Naive thymus-derived CD4-positive, alpha-beta T cell (primary cell): ENCODE results near the gene PDZD7. TPM values are rescaled to one million over a fixed set of nuclear protein-coding genes. Genes with fewer than 3 reads are reported as not detected.
A peak's percentile ranks its signal among the peaks of the same experiment; 100 is the strongest.

ENCODE experiments used
- ATAC-seq: fragments of 150-1000 bp; cut with Tn5 transposase; 2 replicates; pipeline ENCODE4 v1.10.0; 2021; ENCODE audit warnings: mild to moderate bottlenecking, moderate library complexity
- CTCF ChIA-PET: fragments of 350-600 bp; sonication (Branson Sonifier 250); formaldehyde crosslinking; loops from one replicate; lab custom pipeline; 2021; ENCODE audit warnings: antibody characterized with exemption; lab: Charles Lee
- POLR2A ChIA-PET: fragments of 350-600 bp; sonication (Branson Sonifier 250); formaldehyde crosslinking; loops from one replicate; lab custom pipeline; 2021; ENCODE audit warnings: antibody characterized with exemption, inconsistent platforms; lab: Charles Lee
- DNase-seq, 9 donors: peaks; one replicate each; pipeline versions ENCODE4 v3.0.0 to v3.0.0-alpha.2; 2020 to 2022; ENCODE audit warnings: mixed read lengths in 1 of 9
- H3K27ac ChIP-seq: one replicate; pipeline ENCODE4 v1.7.0; 2013; ENCODE audit warnings: mild to moderate bottlenecking, low read depth, low read length, moderate library complexity
- H3K27me3 ChIP-seq, 2 donors: one replicate each; pipeline ENCODE4 v1.7.0; 2013; ENCODE audit warnings: low read length in 2 of 2, mild to moderate bottlenecking in 2 of 2, moderate library complexity in 2 of 2; ENCODE audit not compliant: control insufficient read depth in 2 of 2, insufficient read depth in 2 of 2
- H3K36me3 ChIP-seq, 3 experiments: 1 replicate in 2 of 3; 2 replicates in 1 of 3; pipeline ENCODE4 v1.7.0; 2013; ENCODE audit warnings: low read length in 3 of 3, mild to moderate bottlenecking in 3 of 3, moderate library complexity in 1 of 3; ENCODE audit not compliant: insufficient read depth in 3 of 3, control insufficient read depth in 2 of 3
- H3K4me1 ChIP-seq, 2 donors: one replicate each; pipeline ENCODE4 v1.7.0; 2013; ENCODE audit warnings: low read length in 2 of 2, mild to moderate bottlenecking in 2 of 2, moderate library complexity in 1 of 2; ENCODE audit not compliant: control insufficient read depth in 2 of 2, insufficient read depth in 2 of 2
- H3K4me3 ChIP-seq: 2 replicates; pipeline ENCODE4 v1.7.0; 2013; ENCODE audit warnings: mild to moderate bottlenecking, low read length
- H3K9me3 ChIP-seq, 3 experiments: 1 replicate in 2 of 3; 2 replicates in 1 of 3; pipeline ENCODE4 v1.7.0; 2013; ENCODE audit warnings: low read length in 3 of 3; ENCODE audit not compliant: control insufficient read depth in 2 of 3
- H3K27ac Mint-ChIP-seq, 9 donors: one replicate each; pipeline ENCODE4 v1.8.0; 2020 to 2022; ENCODE audit warnings: mixed read lengths in 9 of 9, mild to moderate bottlenecking in 8 of 9, moderate library complexity in 5 of 9, inconsistent platforms in 2 of 9
- H3K27me3 Mint-ChIP-seq, 5 donors: one replicate each; pipeline ENCODE4 v1.8.0; 2021 to 2022; ENCODE audit warnings: mixed read lengths in 5 of 5, mild to moderate bottlenecking in 1 of 5
- H3K36me3 Mint-ChIP-seq, 5 donors: one replicate each; pipeline ENCODE4 v1.8.0; 2020 to 2022; ENCODE audit warnings: mixed read lengths in 5 of 5, mild to moderate bottlenecking in 3 of 5, inconsistent platforms in 1 of 5
- H3K4me1 Mint-ChIP-seq, 7 donors: one replicate each; pipeline ENCODE4 v1.8.0; 2020 to 2022; ENCODE audit warnings: mixed read lengths in 7 of 7, mild to moderate bottlenecking in 3 of 7, inconsistent platforms in 1 of 7
- H3K4me3 Mint-ChIP-seq, 10 donors: one replicate each; pipeline ENCODE4 v1.8.0; 2020 to 2022; ENCODE audit warnings: mild to moderate bottlenecking in 10 of 10, mixed read lengths in 10 of 10, moderate library complexity in 6 of 10, inconsistent platforms in 2 of 10
- H3K9me3 Mint-ChIP-seq, 11 donors: one replicate each; pipeline ENCODE4 v1.8.0; 2020 to 2022; ENCODE audit warnings: mixed read lengths in 11 of 11, mild to moderate bottlenecking in 4 of 11, inconsistent platforms in 1 of 11, moderate library complexity in 1 of 11
- intact Hi-C, 2 donors: fragments of 100-400 bp; cut with micrococcal nuclease; formaldehyde crosslinking; loops; one replicate each; pipeline ENCODE4 v1.15.1; 2023
- polyA plus RNA-seq, 2 donors: library from polyadenylated mRNA; unstranded; fragments of 300-500 nt; fragmentation: Illumina TruSeq; gene quantifications; one replicate each; pipeline ENCODE4 v1.2.3, GENCODE V29; 2021
- total RNA-seq, 6 experiments: library from RNA in 5 of 6; stranded (reverse) in 5 of 6; gene quantifications; 1 replicate in 5 of 6; 2 replicates in 1 of 6; pipeline ENCODE4 v1.2.3 and lab custom pipeline; 2021 to 2026

PDZD7 gene
- total and polyA plus RNA-seq, 7 experiments from 2014 or later, result 0.65 to 2.8 (median 1.1) TPM

GRCh38 chr10:101030496-101031127 is 317 bp downstream of the PDZD7 start:
- Mint-ChIP-seq H3K27ac (peak overlapping the region; percentile 75 to 97 (median 93)), H3K9me3 (no peaks in the 10 kb centered on the region), H3K27me3 (peaks cover 0 to 21% (median 0%) of the 10 kb centered on the region in 5 donors), H3K36me3 (peaks cover 0 to 2% (median 0%) of the 10 kb centered on the region in 5 donors), H3K4me3 (peak overlapping the region; percentile 85 to 99 (median 94)), H3K4me1 (peaks cover 6 to 21% (median 16%) of the 10 kb centered on the region in 7 donors)
- ChIA-PET POLR2A (interaction anchor here (0.7 to 3.2 kb wide), 8 partner anchors 12 to 117 kb away, joined by 3 to 40 read pairs (median 5); partner anchors contain the start of genes LZTS2, MRPL43, SLF2 and TWNK), CTCF (interaction anchor here (0.8 to 3.2 kb wide), 8 partner anchors 10 to 35 kb away, joined by 4 to 30 read pairs (median 7); no protein-coding TSS in a partner anchor)
- ATAC-seq (no peak), DNase-seq (no peak)
- peaks cover 0 to 16% (median 6%) of the 10 kb centered on the region in 3 experiments for H3K36me3 ChIP-seq
- H3K4me3 ChIP-seq, result peak overlapping the region; percentile 99
- H3K27ac ChIP-seq, result peak overlapping the region; percentile 98
- H3K9me3 ChIP-seq, result no peaks in the 10 kb centered on the region
- intact Hi-C loops, result loop anchor here (1.0 to 10.0 kb wide), 9 partner anchors 11 to 1024 kb away; partner anchors contain the start of genes SLF2 (in 2 of the 2), ARMH3 (in 1 of the 2) and BTRC (in 1 of the 2)
- H3K27me3 ChIP-seq, result no peaks in the 10 kb centered on the region
- H3K4me1 ChIP-seq, result peaks cover 12 to 14% of the 10 kb centered on the region in 2 donors

- Mint-ChIP-seq H3K4me3 (peak overlapping the region in 5 of 10 donors; percentile 63 to 99 (median 85)), H3K4me1 (peaks cover 6 to 21% (median 16%) of the 10 kb centered on the region in 7 donors), H3K27me3 (peaks cover 0 to 21% (median 0%) of the 10 kb centered on the region in 5 donors), H3K36me3 (no peaks in the 10 kb centered on the region), H3K9me3 (no peaks in the 10 kb centered on the region), H3K27ac (no peak overlapping the region)
- Histone ChIP-seq H3K9me3 (no peaks in the 10 kb centered on the region), H3K27me3 (no peaks in the 10 kb centered on the region), H3K36me3 (peaks cover 0 to 7% (median 2%) of the 10 kb centered on the region in 3 experiments), H3K27ac (no peak overlapping the region), H3K4me1 (peaks cover 12 to 14% of the 10 kb centered on the region in 2 donors), H3K4me3 (no peak overlapping the region)
- CTCF ChIA-PET, result interaction anchor here (1.4 to 3.2 kb wide), 3 partner anchors 11 to 33 kb away, joined by 3 to 30 read pairs (median 5); no protein-coding TSS in a partner anchor
- intact Hi-C loops, result loop anchor here (5.0 to 10.0 kb wide), 5 partner anchors 93 to 1025 kb away; partner anchors contain the start of genes ARMH3 (in 1 of the 2), BTRC (in 1 of the 2) and SLF2 (in 1 of the 2)
- POLR2A ChIA-PET, result interaction anchor here (1.7 to 3.2 kb wide), 3 partner anchors 13 to 43 kb away, joined by 5 to 40 read pairs (median 34); partner anchors contain the start of genes LZTS2, MRPL43 and TWNK
- DNase-seq (no peak), ATAC-seq (no peak)
Observed at GRCh38 chr10:101029520-101030295, 1.2 kb downstream of the PDZD7 start.

DNA sequence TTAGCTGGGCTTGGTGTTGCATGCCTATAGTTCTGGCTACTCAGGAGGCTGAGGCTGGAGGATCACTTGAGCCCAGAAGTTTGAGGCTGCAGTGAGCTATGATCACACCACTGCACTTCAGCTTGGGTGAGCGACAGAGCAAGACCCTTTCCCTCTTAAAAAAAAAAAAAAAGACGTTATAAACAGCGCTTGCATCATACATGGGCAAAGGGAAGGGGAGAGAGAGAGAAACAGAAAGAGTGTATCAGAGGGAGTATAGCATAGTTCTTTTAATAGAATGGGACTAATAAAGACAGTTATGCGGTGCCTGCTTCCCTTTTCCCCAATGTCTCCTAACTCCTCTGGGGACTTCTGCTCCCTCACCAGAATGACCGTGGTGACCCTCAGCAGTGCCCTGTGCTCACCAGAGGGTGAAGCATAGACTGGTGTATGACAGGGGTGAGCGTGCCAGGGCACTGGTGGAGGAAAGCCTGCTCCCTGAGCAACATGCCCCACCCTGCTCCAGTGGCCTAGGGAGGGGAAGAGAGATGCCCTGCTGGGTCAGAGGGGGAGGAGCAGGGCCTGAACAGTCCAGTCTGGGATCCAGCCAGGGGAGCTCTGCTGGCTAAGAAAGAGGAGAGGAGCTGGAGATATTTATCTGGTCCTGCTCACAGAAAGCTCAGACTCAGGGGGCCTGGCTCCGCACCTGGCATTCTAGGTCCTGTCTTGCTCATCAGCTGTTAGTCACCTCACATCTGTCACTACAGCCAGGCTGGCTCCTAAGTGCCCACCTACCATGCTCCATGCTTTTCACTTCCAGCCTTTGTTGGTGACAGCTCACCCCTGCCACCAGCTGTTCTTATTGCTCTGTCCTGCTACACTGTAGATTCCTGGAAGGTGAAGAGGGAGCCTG is 2.2 kb downstream of the PDZD7 start:
- intact Hi-C loops, result no loop called here
- Histone ChIP-seq H3K9me3 (no peaks in the 10 kb centered on the region), H3K27ac (no peak overlapping the region), H3K4me3 (no peak overlapping the region), H3K36me3 (peaks cover 0 to 6% (median 0%) of the 10 kb centered on the region in 3 experiments), H3K4me1 (peaks cover 12 to 14% of the 10 kb centered on the region in 2 donors), H3K27me3 (no peaks in the 10 kb centered on the region)
- Mint-ChIP-seq H3K27ac (peak overlapping the region in 1 of 9 donors; percentile 34), H3K36me3 (no peaks in the 10 kb centered on the region), H3K4me3 (no peak overlapping the region), H3K4me1 (peaks cover 6 to 20% (median 15%) of the 10 kb centered on the region in 7 donors), H3K27me3 (peaks cover 0 to 21% (median 0%) of the 10 kb centered on the region in 5 donors), H3K9me3 (no peaks in the 10 kb centered on the region)
- ChIA-PET CTCF (interaction anchor here (1.0 to 1.6 kb wide), 3 partner anchors 10 to 32 kb away, joined by 3 to 5 read pairs (median 3); no protein-coding TSS in a partner anchor), POLR2A (no interaction called here)
- no peak for ATAC-seq
- DNase-seq, result no peak

- H3K36me3 Mint-ChIP-seq, result no peaks in the 10 kb centered on the region
- Histone ChIP-seq H3K27ac (no peak overlapping the region), H3K9me3 (no peaks in the 10 kb centered on the region), H3K4me1 (peaks cover 5% of the 10 kb centered on the region in 2 donors), H3K36me3 (peaks cover 0 to 6% (median 0%) of the 10 kb centered on the region in 3 experiments), H3K27me3 (no peaks in the 10 kb centered on the region), H3K4me3 (no peak overlapping the region)
- POLR2A ChIA-PET, result no interaction called here
- peaks cover 0 to 21% (median 0%) of the 10 kb centered on the region in 5 donors for H3K27me3 Mint-ChIP-seq
- peak overlapping the region in 1 of 9 donors; percentile 37 for H3K27ac Mint-ChIP-seq
- peaks cover 0 to 9% (median 2%) of the 10 kb centered on the region in 7 donors for H3K4me1 Mint-ChIP-seq
- no peak for DNase-seq
- H3K4me3 Mint-ChIP-seq, result no peak overlapping the region
- CTCF ChIA-PET, result no interaction called here
- no peaks in the 10 kb centered on the region for H3K9me3 Mint-ChIP-seq
- intact Hi-C loops, result no loop called here
- ATAC-seq, result no peak
Observed at GRCh38 chr10:101027106-101027720, 3.7 kb downstream of the PDZD7 start.

DNA sequence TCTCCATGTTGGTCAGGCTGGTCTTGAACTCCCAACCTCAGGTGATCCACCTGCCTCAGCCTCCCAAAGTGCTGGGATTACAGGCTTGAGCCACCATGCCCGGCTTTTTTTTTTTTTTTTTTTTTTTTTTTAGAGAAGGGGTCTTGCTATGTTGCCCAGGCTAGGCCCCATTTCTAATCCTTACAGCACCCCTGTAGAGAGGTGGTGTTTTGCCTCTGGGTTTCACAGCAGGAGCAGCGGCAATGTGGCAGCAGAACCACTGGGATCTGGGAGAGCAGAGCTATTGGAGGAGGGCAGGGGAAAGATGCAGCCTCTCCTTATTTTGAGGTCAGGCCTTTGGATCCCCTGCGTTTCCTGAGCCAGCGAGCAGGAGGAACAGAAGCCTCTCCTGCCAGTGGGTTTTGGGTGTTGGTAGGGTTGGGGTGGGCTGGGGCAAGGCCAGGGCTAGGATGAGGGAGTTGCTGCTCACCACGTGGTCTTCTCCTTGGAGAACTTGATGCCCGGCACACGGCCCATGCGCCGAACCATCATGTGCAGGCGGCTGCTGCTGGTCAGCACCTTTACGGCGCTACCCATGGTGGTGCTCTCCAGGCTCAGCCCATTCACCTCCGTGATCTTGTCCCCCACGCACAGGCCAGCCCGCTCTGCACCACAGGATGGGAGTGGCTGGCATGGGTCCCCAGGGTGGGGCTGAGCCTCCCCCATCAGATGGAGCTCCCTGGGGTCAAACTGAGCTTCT is 7.8 kb downstream of the PDZD7 start:
- Mint-ChIP-seq H3K36me3 (no peaks in the 10 kb centered on the region), H3K4me1 (peaks cover 0 to 10% (median 4%) of the 10 kb centered on the region in 7 donors), H3K27me3 (peaks cover 17 to 29% (median 22%) of the 10 kb centered on the region in 5 donors), H3K4me3 (no peak overlapping the region), H3K9me3 (no peaks in the 10 kb centered on the region), H3K27ac (no peak overlapping the region)
- ChIA-PET POLR2A (interaction anchor here (0.9 kb wide), 1 partner anchor 29 kb away, joined by 3 read pairs; no protein-coding TSS in a partner anchor), CTCF (no interaction called here)
- Histone ChIP-seq H3K27ac (no peak overlapping the region), H3K4me3 (no peak overlapping the region), H3K4me1 (no peaks in the 10 kb centered on the region), H3K9me3 (no peaks in the 10 kb centered on the region), H3K36me3 (no peaks in the 10 kb centered on the region), H3K27me3 (no peaks in the 10 kb centered on the region)
- intact Hi-C loops, result no loop called here
- DNase-seq, result no peak
- ATAC-seq, result no peak
